NOMO-1 treated with DMSO at 0.1 percent for 48 hours (cell line): ENCODE measurements around the gene GRAMD4.

Source experiments
- DNase-seq: peaks from one replicate; lab custom pipeline; 2025; ENCODE audit not compliant: unreplicated experiment; lab: John Stamatoyannopoulos, UW

The GRAMD4 gene

GRCh38 chr22:46686221-46687047 is 66.2 kb downstream of the GRAMD4 start:
- peak; percentile 83 for DNase-seq

DNA sequence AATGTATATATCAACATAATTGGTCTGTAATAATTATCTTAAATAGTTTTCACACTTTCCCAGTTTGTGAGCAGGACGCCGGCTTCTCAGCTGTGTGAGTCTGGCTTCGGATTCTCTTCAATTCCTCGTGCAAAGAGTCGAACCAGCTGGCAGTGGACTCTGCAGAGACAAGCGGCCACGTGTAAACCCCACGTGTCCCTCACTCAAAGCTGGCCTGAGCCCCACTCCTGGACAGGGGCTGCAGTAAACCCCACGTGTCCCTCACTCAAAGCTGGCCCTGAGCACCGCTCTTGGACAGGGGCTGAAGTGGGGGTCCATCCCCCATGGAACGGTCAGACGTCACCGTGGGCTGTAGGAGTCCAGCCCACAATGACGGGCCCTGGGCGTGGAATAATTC is 66.9 kb downstream of the GRAMD4 start:
- no peak for DNase-seq

- DNase-seq = no peak
Measured at GRCh38 chr22:46687460-46687859, 67.3 kb downstream of the GRAMD4 start.

GRCh38 chr22:46688949-46689348 is 68.8 kb downstream of the GRAMD4 start:
- no peak for DNase-seq

DNA sequence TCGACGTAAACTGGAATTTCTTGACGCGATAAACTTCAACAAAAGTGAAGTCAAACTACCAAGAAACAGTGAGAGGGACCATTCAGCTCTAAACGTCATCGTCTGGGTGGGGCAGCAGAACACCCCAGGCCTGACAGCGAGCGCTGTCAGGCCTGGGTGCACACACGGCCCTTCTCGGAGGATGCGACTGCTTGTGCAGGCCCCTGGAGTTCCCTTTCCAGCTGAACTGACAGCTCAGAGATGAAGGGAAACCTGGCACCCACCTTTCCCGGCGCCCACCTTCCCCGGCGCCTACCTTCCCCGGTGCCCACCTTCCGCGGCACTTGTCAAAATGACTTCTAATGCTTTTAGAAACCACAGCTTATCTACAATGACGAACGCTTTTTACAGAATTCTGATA is 70.0 kb downstream of the GRAMD4 start:
- DNase-seq = no peak

GRCh38 chr22:46691571-46691970 is 71.4 kb downstream of the GRAMD4 start:
- DNase-seq = no peak

- DNase-seq = no peak
Measured at GRCh38 chr22:46693634-46694415, 73.6 kb downstream of the GRAMD4 start.

GRCh38 chr22:46694416-46695170 is 74.4 kb downstream of the GRAMD4 start:
- no peak for DNase-seq

GRCh38 chr22:46695346-46696228 is 75.4 kb downstream of the GRAMD4 start:
- no peak for DNase-seq

DNA sequence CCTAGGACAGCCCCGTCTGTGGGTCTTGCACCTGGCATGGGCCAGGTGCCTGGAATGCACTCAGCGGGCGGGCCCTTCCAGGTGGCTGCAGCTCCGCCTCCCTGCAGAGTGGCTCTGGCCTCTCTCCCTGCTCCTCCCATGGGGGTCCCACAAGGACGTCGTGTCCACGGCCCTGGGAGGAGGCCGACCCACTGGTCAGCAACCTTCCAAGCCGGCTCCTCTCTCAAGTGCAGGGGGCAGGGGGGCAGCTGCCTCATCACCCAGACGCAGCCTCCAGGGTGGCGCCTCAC is 76.0 kb downstream of the GRAMD4 start:
- DNase-seq = no peak

GRCh38 chr22:46696614-46697013 is 76.4 kb downstream of the GRAMD4 start:
- no peak for DNase-seq

GRCh38 chr22:46697811-46698515 is 77.8 kb downstream of the GRAMD4 start:
- DNase-seq = no peak

DNA sequence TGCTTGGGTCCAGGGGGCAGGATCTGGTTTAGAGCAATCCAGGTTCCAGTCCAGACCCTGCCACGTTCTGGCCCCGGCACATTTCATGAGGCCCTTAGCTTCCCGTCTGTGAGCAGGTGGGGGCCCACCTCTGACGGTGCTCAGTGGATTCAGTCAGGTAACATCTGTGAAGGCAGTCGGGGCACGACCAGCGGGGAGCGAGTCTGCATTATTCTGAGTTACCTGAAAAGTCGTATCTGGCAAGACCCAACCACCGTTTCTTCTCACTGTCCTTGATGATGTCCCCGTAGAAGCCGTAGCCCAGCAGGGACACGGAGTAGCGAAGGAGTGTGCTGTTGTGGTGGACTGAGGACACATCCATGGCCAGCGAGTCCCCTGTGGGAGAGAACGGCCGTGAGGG is 78.9 kb downstream of the GRAMD4 start:
- no peak for DNase-seq

GRCh38 chr22:46701262-46701661 is 81.1 kb downstream of the GRAMD4 start:
- no peak for DNase-seq

DNA sequence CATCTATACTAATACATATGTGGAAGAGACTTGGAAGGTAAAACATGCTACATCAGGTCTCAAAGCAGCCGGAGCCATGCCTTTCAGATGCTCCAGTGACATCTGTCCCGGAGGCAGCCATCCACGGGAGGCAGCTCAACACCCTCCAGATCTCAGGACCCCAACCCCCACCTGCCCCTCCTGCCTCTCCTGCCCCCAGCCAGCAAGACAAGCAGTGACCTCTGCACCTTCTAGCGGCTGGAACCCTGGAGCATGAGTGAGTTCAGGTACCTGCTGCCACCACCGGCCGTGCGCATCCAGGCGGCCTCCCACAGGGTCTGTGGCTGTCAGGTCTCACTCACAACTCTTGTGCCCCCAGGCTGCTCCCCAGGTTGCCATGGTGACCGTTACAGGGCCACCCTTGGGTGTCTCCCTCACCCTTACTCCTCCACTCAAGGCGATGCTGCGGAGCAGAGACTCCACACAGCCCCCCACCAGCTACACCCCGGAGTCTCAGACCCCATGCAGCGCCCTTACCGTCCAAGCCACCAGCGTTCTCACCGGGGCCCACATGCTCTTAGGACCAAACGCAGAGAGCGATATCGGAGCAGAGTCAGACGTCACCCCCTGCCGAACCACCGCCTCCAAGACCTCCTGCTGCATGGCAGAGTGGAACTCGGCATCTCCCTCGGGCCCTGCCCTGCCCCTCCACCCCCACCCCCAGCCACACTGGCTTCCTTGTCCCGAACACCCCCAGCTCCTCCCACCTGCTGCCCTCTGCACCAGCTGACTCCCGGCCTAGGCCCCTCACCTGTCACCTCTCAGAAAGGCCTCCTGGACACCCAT is 83.2 kb downstream of the GRAMD4 start:
- DNase-seq = no peak

- DNase-seq = no peak
Measured at GRCh38 chr22:46703996-46704370, 83.8 kb downstream of the GRAMD4 start.

DNA sequence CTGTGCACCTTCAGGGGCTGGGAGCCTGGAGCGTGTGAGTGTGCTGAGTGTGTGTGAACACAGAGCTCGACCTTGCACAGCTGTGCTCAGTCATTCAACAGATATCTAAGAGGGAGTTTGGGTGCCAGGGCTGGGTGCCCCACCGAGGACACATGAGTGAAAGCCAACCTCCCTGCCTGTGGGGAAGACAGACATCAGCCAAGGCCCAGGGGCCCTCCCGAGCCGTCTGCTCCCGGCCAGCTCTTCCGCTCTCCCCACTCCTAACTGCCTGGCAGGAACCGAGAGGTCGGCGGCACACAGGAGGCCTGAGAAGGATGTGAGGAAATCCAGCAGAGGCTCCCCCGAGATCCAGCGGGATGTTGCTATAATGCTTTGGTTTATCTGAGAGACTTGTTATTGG is 85.9 kb downstream of the GRAMD4 start:
- DNase-seq = no peak

- DNase-seq = no peak
Measured at GRCh38 chr22:46707305-46707704, 87.1 kb downstream of the GRAMD4 start.

DNA sequence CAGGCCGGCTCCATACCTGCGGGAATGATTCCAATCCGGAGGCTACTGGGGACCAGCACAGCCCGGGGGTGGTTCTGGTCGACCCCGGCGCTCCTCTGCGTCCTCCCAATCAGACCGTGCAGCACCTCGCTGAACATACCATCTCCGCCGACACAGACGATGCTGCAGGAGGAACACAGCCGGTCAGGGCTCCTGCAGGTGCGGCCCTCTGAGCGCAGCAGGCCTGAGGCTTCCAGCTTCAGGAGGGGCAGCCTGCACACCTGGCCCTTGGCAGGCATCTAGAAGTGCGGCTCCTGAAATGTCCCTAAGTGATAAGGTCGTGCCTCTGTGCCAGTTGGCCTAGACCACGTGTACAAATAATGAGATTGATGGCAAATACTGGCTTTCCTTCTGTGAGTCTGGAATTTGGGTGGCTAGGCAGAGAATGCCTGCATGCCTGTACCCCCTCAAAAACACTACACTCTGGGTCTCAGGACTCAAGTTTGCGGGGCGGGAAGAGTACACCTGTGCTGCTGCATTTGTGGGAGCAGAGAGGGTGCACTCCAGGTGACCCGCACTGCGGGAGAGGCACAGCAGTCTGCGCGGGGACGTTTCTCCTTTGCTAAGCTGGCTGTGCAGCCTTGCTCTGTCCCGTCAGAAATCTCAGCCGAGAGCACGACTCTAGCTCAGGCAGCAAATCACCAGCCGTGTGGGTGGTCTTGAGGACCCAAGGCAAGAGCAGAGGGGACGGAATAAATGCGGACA is 87.8 kb downstream of the GRAMD4 start:
- no peak for DNase-seq
